Dedifferentiated amniotic fluid mesenchymal stem cell (primary cell): ENCODE measurements around the gene LILRB1.
"Not testable (repeated sequence)": the region's sequence is repeated elsewhere in the genome, so short reads cannot be mapped to it uniquely, and the experiment has no call there.

Experiments used
- DNase-seq: peaks from one replicate; pipeline ENCODE4 v3.0.0-alpha.2; 2016; ENCODE audit errors: extremely low spot score

Gene LILRB1

DNA sequence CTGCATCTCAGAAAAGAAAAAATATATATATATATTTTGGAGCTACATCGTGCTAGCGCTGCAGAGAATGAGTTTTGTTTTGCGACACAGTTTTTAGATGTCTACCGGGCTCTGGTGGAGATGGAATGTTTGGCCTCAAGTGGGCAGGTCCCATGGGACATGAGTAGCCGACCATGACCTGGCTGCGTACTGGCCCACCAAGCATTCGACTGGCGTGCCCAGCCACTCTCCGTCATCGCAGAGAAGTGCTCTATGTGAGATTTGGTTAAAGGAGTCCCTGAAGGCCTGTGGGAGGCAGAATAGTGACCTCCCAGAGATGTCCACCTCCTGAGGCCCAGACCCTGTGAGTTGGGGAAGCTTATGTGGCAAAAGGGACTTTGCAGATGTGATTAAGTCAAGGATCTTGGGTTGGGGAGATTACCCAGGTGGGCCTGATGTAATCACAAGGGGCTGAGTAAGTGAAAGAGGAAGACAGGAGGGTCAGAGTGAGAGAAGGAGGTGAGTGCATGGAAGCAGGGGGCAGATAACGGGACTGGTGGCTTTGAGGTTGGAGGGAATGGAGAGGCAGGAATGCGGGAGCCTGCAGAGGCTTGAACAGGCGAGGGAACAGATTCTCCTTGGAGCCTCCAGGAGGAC lies 31.7 kb downstream of the LILRB1 start:
- DNase-seq = no peak

DNA sequence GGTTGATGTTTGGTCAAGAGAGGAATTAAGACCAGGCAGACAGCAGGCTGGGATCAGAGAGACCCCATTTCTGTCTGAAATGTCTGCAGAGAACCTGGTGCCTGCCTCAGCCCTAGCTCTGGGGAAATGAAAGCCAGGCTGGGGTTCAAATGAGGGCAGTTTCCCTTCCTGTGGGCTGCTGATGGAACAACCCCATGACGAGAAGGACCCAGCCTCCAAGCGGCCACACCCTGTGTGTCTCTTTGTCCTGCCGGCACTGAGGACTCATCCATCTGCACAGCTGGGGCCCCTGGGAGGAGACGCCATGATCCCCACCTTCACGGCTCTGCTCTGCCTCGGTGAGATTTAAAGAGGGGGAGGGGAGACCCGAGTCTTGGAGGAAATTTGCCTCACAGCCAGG lies 32.4 kb downstream of the LILRB1 start, which contains the start of gene LILRB4:
TSS of gene LILRB4 (plus strand) at position 256 of the 400 bp plus-strand sequence. CDS start at position 305, 49 bp downstream.
- DNase-seq = no peak

GRCh38 chr19:54665530-54665929 lies 35.2 kb downstream of the LILRB1 start:
- no peak for DNase-seq

DNA sequence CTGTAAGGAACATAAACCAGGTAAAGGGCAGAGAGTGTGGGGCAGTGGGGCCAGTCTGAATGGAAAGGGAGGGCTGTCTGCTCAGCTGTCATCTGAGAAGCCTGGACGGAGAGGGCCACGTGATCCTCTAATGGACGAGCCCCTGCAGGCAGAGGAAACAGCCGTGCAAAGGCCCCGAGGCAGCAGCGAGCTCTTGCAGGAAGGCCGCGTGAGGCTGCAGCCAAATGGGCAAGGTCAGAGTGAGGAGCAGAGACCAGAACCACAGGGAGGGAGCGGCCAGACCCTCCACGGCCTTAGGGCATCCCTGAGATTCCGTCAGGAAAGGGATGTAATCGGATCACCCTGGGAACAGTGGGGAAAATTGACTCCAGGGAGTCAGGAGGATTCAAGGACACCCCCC lies 36.9 kb downstream of the LILRB1 start:
- no peak for DNase-seq

GRCh38 chr19:54668353-54668752 lies 38.1 kb downstream of the LILRB1 start:
- DNase-seq = no peak

DNA sequence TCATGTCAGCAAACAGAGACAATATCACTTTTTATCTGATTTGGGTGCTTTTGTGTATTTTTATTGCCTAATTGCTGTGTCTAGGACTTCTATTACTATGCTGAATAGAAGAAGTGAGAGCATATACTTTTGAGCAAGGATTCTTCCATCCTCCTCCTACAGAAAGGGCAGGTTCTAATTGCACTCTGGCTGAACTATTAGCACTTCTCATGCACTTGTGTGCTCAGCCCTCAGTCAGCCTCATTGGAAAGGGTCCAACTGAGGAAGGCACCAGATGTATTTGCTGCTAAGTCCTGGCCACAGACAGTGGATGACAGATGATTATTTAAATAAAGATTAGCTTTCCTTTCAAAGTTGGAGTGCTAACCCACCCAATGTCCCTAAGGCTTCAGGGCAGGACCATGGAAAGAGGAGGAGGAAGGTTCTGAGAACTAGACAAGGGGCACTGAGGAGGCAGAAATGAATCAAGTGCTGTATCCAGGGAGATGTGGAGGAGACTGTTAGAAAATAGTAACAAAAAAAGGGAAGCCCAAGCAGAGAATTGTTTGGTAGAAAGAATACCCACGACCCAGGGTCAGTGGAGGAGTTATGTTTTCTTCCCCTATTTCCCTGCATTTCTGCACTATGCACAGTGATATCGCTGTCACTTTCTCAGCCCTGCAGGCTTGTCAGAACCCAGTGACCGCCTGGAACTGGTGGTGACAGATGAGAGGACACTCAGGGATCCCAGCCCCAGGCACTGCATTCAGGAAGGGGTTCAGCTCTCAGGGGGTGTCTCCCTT lies 40.5 kb downstream of the LILRB1 start:
- DNase-seq = no peak

DNA sequence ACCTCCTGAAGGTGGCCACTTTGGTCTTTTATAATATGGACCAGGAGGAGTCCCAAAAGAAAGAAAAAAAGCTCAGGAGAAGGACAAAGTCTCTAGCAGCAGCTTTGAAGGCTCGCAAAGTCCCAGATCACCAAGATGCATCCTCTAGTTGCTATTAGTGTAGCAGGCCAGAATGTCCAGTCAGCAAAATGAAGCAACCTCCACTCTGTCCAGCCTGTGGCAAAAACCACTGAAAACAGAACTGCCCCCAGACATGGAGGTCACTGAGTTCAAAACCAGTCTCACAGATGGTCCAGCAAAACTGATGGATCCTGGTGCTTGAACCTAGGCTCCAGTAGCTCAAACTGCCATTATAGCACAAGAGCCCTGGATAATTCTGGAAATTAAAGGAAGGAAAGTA lies 42.9 kb downstream of the LILRB1 start:
- no peak for DNase-seq

DNA sequence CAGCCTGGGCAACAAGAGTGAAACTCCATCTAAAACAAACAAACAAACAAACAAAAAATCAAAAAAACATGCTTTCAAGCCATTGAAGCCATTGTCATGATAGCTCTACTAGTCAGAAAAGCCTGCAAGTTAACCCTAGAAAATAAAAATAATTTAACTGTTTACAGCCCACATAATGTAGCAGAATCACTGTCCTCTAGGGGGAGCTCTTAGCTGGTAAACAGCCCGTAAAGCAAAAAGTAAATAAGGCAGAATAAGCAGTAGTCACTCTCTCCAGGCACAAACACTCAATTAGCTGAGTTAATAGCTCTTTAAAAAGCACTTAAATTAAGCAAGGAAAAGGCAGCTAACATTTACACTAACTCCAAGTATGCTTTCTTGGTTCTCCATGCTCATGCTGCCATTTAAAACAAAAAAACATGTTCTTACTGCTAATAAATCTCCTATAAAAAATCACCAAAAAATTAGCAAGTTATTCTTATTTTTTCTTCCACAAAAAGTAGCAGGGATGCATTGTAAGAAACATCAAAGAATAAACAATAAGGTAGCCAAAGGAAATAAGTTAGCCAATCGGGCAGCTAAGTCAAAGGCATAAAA lies 43.8 kb downstream of the LILRB1 start:
- DNase-seq = no peak

- DNase-seq = peak; percentile 35
These were observed 46.0 kb downstream of the LILRB1 start for GRCh38 chr19:54676210-54676834.

DNA sequence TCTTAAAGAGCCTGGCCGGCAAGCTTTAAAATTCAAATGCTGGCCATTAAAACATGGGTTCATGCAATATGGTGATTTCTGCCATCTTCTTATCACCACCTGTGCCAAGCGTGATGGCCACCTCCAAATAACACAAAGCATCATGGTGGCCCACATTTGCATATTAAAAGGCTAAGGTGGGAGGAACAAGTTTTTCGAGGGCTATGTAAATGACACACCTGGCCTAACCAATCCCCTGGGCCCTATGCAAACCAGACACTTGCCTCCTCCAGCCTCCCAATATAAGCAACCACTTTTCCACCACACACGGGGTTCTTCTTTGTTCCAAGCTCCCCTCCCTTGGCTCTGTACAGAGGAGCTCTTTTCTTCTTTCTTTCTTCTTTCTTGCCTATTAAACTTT lies 46.9 kb downstream of the LILRB1 start:
- DNase-seq = no peak

DNA sequence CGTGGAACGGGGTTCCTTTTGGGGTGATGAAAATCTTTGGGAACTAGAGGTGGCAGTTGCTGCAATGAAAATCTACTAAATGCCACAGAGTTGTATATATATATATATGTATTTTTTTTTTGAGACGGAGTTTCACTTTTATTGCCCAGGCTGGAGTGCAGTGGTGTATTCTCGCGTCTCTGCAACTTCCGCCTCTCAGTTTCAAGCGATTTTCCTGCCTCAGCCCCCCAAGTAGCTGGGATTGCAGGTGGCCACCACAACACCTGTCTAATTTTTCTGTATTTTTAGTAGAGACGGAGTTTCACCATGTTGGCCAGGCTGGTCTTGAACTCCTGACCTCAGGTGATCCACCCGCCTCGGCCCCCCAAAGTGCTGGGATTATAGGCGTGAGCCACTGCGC lies 51.3 kb downstream of the LILRB1 start:
- DNase-seq = not testable (repeated sequence)

DNA sequence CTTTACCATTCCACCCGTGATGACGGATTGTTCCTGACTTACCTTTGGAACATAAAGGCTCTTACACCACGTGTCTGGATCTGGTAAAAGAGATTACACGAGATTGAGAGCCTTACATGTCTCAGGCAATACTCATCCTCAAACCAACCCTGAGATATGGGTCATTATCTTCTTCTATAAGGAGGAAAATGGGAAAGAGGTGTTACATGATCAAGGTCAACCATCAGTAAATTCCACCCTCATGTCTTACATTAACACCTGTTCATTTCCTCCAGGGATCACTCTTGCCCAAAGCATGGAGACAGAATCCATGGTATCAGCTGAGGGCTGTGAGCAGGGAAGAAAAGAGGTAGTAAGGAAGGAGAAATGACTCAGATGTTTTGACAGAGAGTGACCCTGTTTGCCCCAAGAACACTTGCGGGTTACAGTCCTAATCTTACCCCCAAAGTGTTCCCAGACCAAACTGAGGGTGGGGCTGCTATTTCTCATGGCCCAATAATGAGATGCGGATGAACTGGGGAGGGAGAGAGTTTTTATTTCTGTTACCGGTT lies 52.1 kb downstream of the LILRB1 start:
- no peak for DNase-seq

GRCh38 chr19:54684527-54684926 lies 54.2 kb downstream of the LILRB1 start:
- no peak for DNase-seq
